GM18907 (cell line): Measurements from ENCODE around the gene CTXN1.

Source experiments
- ATAC-seq: cut with Tn5 transposase; IDR thresholded peaks from one replicate; pipeline ENCODE4 v1.9.1; 2021; ENCODE audit warnings: mild to moderate bottlenecking, moderate library complexity; ENCODE audit not compliant: unreplicated experiment

Gene CTXN1

DNA sequence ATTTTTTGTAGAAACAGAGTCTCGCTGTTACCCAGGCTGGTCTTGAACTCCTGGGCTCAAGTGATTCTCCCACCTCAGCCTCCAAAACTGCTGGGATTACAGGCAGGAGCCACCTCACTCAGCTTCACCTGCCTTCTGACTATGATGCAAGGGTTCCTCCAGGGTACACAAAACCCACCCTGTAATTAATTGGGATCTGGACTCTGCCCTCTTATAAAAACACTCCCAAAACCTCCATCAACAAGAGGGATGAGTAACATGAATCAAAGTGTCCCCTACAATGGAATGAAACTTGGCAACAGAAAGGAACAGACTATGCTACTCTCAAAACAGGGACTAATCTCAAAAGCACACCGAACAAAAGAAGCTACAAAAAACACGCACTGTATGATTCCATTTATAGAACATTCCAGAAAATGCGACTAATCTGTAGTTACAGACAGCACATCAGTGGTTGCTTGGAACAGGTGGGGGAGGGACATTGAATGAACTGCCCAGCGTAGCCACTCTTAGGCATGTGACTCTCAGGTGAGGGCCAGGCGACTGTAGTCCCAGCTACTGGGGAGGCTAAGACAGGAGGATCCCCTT lies 48.6 kb downstream of the CTXN1 start:
- ATAC-seq = no peak

DNA sequence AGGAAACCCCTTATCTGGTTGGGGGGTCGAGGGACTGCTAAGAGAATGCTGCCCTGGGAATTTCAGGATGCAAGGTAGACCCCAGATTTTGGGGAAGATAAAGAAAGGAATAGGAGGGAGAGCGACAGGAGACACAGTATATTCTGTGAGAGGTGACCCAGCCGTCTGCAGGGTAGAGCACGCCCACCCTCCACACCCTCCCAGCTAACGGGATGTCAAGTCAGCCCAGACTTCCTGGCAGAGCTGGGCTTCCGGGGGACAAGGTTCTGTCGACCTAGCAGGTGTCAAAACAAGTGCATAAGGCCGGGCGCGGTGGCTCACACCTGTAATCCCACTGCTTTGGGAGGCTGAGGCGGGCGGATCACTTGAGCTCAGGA lies 51.0 kb downstream of the CTXN1 start:
- ATAC-seq = no peak
